PC-9 (cell line): ENCODE results near the gene MORC2. TPM values are rescaled to one million over a fixed set of nuclear protein-coding genes. Genes with fewer than 3 reads are reported as not detected.

Experiments
- BruUV-seq: library from RNA; stranded (reverse); fragments of 400-500 nt; replicated peaks from 2 replicates; lab custom pipeline; 2021; lab: Mats Ljungman, UMichigan
- CTCF ChIA-PET: fragments of 300-600 bp; sonication (Branson Sonifier 250); formaldehyde crosslinking; loops from one replicate; lab custom pipeline; 2022; ENCODE audit warnings: antibody characterized with exemption; lab: Charles Lee
- POLR2A ChIA-PET: fragments of 300-600 bp; sonication (Branson Sonifier 250); formaldehyde crosslinking; loops from one replicate; lab custom pipeline; 2022; ENCODE audit warnings: antibody characterized with exemption; ENCODE audit not compliant: unreplicated experiment; lab: Charles Lee
- DNase-seq, 2 experiments: peaks; one replicate each; pipeline versions ENCODE4 v3.0.0 to v3.0.0-alpha.2; 2015 to 2022; ENCODE audit warnings: mixed read lengths in 1 of 2
- H2AFZ ChIP-seq: fragments of 200-600 bp; sonication (generic); 2 replicates; pipeline ENCODE4 v1.8.1; 2017; ENCODE audit warnings: antibody characterized with exemption
- H3F3A ChIP-seq: fragments of 200-600 bp; sonication (generic); 2 replicates; pipeline ENCODE4 v1.8.1; 2017; ENCODE audit warnings: antibody characterized with exemption, mild to moderate bottlenecking, low read depth; ENCODE audit not compliant: insufficient read depth
- H3K27ac ChIP-seq: fragments of 200-600 bp; sonication (generic); 2 replicates; pipeline ENCODE4 v1.6.1; 2016; ENCODE audit warnings: mixed run types
- H3K27me3 ChIP-seq: fragments of 200-600 bp; sonication (generic); 2 replicates; pipeline ENCODE4 v1.6.1; 2016; ENCODE audit warnings: low read depth, mixed run types; ENCODE audit not compliant: insufficient read depth
- H3K36me3 ChIP-seq: fragments of 200-600 bp; sonication (generic); 2 replicates; pipeline ENCODE4 v1.6.1; 2016; ENCODE audit warnings: low read depth, mixed run types
- H3K4me1 ChIP-seq: fragments of 200-600 bp; sonication (generic); replicated peaks from 2 replicates; pipeline ENCODE4 v1.6.1; 2016; ENCODE audit warnings: mixed run types; ENCODE audit not compliant: insufficient read depth
- H3K4me2 ChIP-seq: fragments of 200-600 bp; sonication (generic); 2 replicates; pipeline ENCODE4 v1.6.1; 2017; ENCODE audit warnings: mixed run types
- H3K4me3 ChIP-seq: fragments of 200-600 bp; sonication (generic); 2 replicates; pipeline ENCODE4 v1.6.1; 2016; ENCODE audit warnings: mixed run types
- H3K79me2 ChIP-seq: fragments of 200-600 bp; sonication (generic); 2 replicates; pipeline ENCODE4 v1.6.1; 2017; ENCODE audit warnings: low read depth, mixed run types
- H3K9me2 ChIP-seq: fragments of 200-600 bp; sonication (generic); 2 replicates; pipeline ENCODE4 v1.8.1; 2017; ENCODE audit warnings: mild to moderate bottlenecking; ENCODE audit not compliant: insufficient read depth
- H3K9me3 ChIP-seq: fragments of 200-600 bp; sonication (generic); 2 replicates; pipeline ENCODE4 v1.8.1; 2016; ENCODE audit warnings: low read depth; ENCODE audit not compliant: insufficient read depth
- H4K20me1 ChIP-seq: fragments of 200-600 bp; sonication (generic); 2 replicates; pipeline ENCODE4 v1.8.1; 2017; ENCODE audit not compliant: insufficient read depth
- CTCF ChIP-seq: fragments of 200-600 bp; sonication (generic); conservative IDR thresholded peaks from 2 replicates; pipeline ENCODE4 v1.6.1; 2017; ENCODE audit warnings: mixed run types, antibody characterized with exemption, mild to moderate bottlenecking, moderate library complexity
- EZH2 ChIP-seq: fragments of 200-600 bp; sonication (generic); IDR thresholded peaks from 2 replicates; pipeline ENCODE4 v1.8.0; 2017; ENCODE audit warnings: antibody characterized with exemption, low read depth
- intact Hi-C: fragments of 100-400 bp; cut with micrococcal nuclease; formaldehyde crosslinking; loops from one replicate; pipeline ENCODE4 v1.10.0; 2022; ENCODE audit not compliant: unreplicated experiment
- total RNA-seq: library from RNA; stranded (reverse); gene quantifications from 2 replicates; pipeline ENCODE4 v1.2.3, GENCODE V29; 2021

MORC2 gene
- total RNA-seq, 1 experiment from 2014 or later = 39.8 TPM

GRCh38 chr22:30910358-30910757 is 58.2 kb downstream of the MORC2 start:
- H3K79me2 ChIP-seq = no peaks in the 10 kb centered on the region
- no peaks in the 10 kb centered on the region for H3K36me3 ChIP-seq
- ChIA-PET POLR2A (no interaction called here), CTCF (interaction anchor here (0.5 kb wide), 1 partner anchor 868 kb away, joined by 3 read pairs; no protein-coding TSS in a partner anchor)
- no peaks in the 10 kb centered on the region for H3K4me1 ChIP-seq
- intact Hi-C loops = no loop called here
- BruUV-seq = no TSS peak
- H3K9me3 ChIP-seq = no peaks in the 10 kb centered on the region
- no peaks in the 10 kb centered on the region for H3F3A ChIP-seq
- H3K4me3 ChIP-seq = no peak overlapping the region
- DNase-seq = no peak
- H3K27ac ChIP-seq = no peak overlapping the region
- no peak overlapping the region for H3K4me2 ChIP-seq
- no peak overlapping the region for H2AFZ ChIP-seq
- TF ChIP-seq CTCF (no peak), EZH2 (no peak)
- H3K27me3 ChIP-seq = no peaks in the 10 kb centered on the region
- no peaks in the 10 kb centered on the region for H4K20me1 ChIP-seq
- H3K9me2 ChIP-seq = no peaks in the 10 kb centered on the region

GRCh38 chr22:30909306-30909705 is 59.3 kb downstream of the MORC2 start:
- Histone ChIP-seq H3K4me2 (no peak overlapping the region), H2AFZ (no peak overlapping the region), H4K20me1 (no peaks in the 10 kb centered on the region), H3K9me2 (no peaks in the 10 kb centered on the region), H3K36me3 (no peaks in the 10 kb centered on the region), H3K27me3 (no peaks in the 10 kb centered on the region), H3K9me3 (no peaks in the 10 kb centered on the region), H3K4me1 (no peaks in the 10 kb centered on the region), H3K27ac (no peak overlapping the region), H3K4me3 (no peak overlapping the region), H3F3A (no peaks in the 10 kb centered on the region), H3K79me2 (no peaks in the 10 kb centered on the region)
- POLR2A ChIA-PET = no interaction called here
- no TSS peak for BruUV-seq
- CTCF ChIA-PET = no interaction called here
- DNase-seq = no peak
- no peak for TF ChIP-seq EZH2
- no peak for TF ChIP-seq CTCF
- intact Hi-C loops = no loop called here

GRCh38 chr22:30908051-30908461 is 60.5 kb downstream of the MORC2 start:
- Histone ChIP-seq H3K36me3 (no peaks in the 10 kb centered on the region), H3F3A (no peaks in the 10 kb centered on the region), H2AFZ (no peak overlapping the region), H3K4me2 (no peak overlapping the region), H3K9me2 (no peaks in the 10 kb centered on the region), H3K9me3 (no peaks in the 10 kb centered on the region), H3K4me3 (no peak overlapping the region), H3K27ac (no peak overlapping the region), H3K4me1 (no peaks in the 10 kb centered on the region), H4K20me1 (no peaks in the 10 kb centered on the region), H3K79me2 (no peaks in the 10 kb centered on the region), H3K27me3 (no peaks in the 10 kb centered on the region)
- POLR2A ChIA-PET = no interaction called here
- intact Hi-C loops = no loop called here
- no TSS peak for BruUV-seq
- no peak for TF ChIP-seq EZH2
- TF ChIP-seq CTCF = no peak
- CTCF ChIA-PET = no interaction called here
- DNase-seq = no peak
